Dermis blood vessel endothelial cell (primary cell): ENCODE data around the gene RTN1. TPM values are rescaled to one million over a fixed set of nuclear protein-coding genes. Genes with fewer than 3 reads are reported as not detected.

Experiments used
- total RNA-seq: library from RNA; depleted of rRNA; stranded (reverse); fragments of >200 nt; gene quantifications from 2 replicates; pipeline ENCODE4 v1.2.3, GENCODE V29; 2014

The RTN1 gene
- total RNA-seq, 1 donor from 2014 or later, result not detected

Other genes starting within 250 kb of the RTN1 start
- gene LRRC9, start 49.4 kb upstream of the RTN1 start, total RNA-seq, result not detected in 2 replicates
- 87.1 and 87.8 TPM in 2 replicates for gene PCNX4, start 221.1 kb upstream of the RTN1 start, total RNA-seq